HCT116 (cell line): ENCODE measurements around the gene BEX2. TPM values are rescaled to one million over a fixed set of nuclear protein-coding genes. Genes with fewer than 3 reads are reported as not detected.

Source experiments
- ATAC-seq: fragments of 200-7000 bp; cut with Tn5 transposase; 2 replicates; pipeline ENCODE4 v1.9.1; 2020; ENCODE audit warnings: mild to moderate bottlenecking, moderate library complexity
- BruUV-seq: library from RNA; stranded (reverse); fragments of 400-500 nt; replicated peaks from 2 replicates; lab custom pipeline; 2021; lab: Mats Ljungman, UMichigan
- CTCF ChIA-PET: fragments of 300-600 bp; sonication (Branson Sonifier 250); formaldehyde crosslinking; loops from one replicate; lab custom pipeline; 2021; ENCODE audit warnings: antibody characterized with exemption; lab: Charles Lee
- POLR2A ChIA-PET: fragments of 300-600, 350-600 bp; sonication (Branson Sonifier 250); formaldehyde crosslinking; loops from one replicate; lab custom pipeline; 2021; ENCODE audit warnings: antibody characterized with exemption; lab: Charles Lee
- RAD21 ChIA-PET, 2 experiments: fragments of 300-600 bp; sonication (Branson Sonifier 250); formaldehyde crosslinking; loops; one replicate each; lab custom pipeline; 2023; ENCODE audit warnings: low total read pairs in 2 of 2; ENCODE audit not compliant: uncharacterized antibody in 2 of 2, unreplicated experiment in 2 of 2, low non-redundant PET in 1 of 2; lab: Charles Lee
- DNase-seq: peaks from one replicate; pipeline ENCODE4 v3.0.0-alpha.2; 2010; ENCODE audit warnings: low read depth, low spot score
- H2AFZ ChIP-seq: fragments of 200-600 bp; shearing (Covaris generic), sonication (generic); 2 replicates; pipeline ENCODE4 v1.6.1; 2017; ENCODE audit warnings: low read depth, mixed run types, mixed read lengths, antibody characterized with exemption, low read length; ENCODE audit not compliant: poor library complexity, severe bottlenecking
- H3K27ac ChIP-seq: 2 replicates; pipeline ENCODE4 v1.5.1; 2012; ENCODE audit warnings: low read depth, low read length
- H3K27me3 ChIP-seq: fragments of 200-600 bp; sonication (generic); 2 replicates; pipeline ENCODE4 v1.6.1; 2016; ENCODE audit warnings: mixed run types, low read length, mixed read lengths; ENCODE audit not compliant: insufficient read depth
- H3K36me3 ChIP-seq, 2 experiments: fragments of 200-500 bp in 1 of 2; fragments of 200-600 bp in 1 of 2; sonication (Bioruptor generic) in 1 of 2; sonication (generic) in 1 of 2; 2 replicates each; pipeline versions ENCODE4 v1.5.1 to v1.6.1; 2014 to 2016; ENCODE audit warnings: low read length in 2 of 2, inconsistent platforms in 1 of 2, mixed read lengths in 1 of 2, mixed run types in 1 of 2; ENCODE audit not compliant: insufficient read depth in 2 of 2, control insufficient read depth in 1 of 2
- H3K4me1 ChIP-seq, 2 experiments: fragments of 200-600 bp in 1 of 2; sonication (generic) in 1 of 2; 2 replicates each; pipeline versions ENCODE4 v1.5.1 to v1.6.1; 2012 to 2017; ENCODE audit warnings: low read length in 2 of 2, inconsistent platforms in 1 of 2, mild to moderate bottlenecking in 1 of 2, mixed read lengths in 1 of 2, mixed run types in 1 of 2, moderate library complexity in 1 of 2; ENCODE audit not compliant: insufficient read depth in 2 of 2, control insufficient read depth in 1 of 2
- H3K4me2 ChIP-seq: fragments of 200-600 bp; sonication (generic); 2 replicates; pipeline ENCODE4 v1.6.1; 2017; ENCODE audit warnings: mixed run types, low read length, mixed read lengths
- H3K4me3 ChIP-seq, 2 experiments: fragments of 200-600 bp in 1 of 2; sonication (generic) in 1 of 2; replicated peaks in 1 of 2; 2 replicates each; pipeline ENCODE4 v1.5.1; 2011 to 2016; ENCODE audit warnings: low read length in 2 of 2, control low read depth in 1 of 2, low read depth in 1 of 2, mild to moderate bottlenecking in 1 of 2, mixed read lengths in 1 of 2, mixed run types in 1 of 2
- H3K79me2 ChIP-seq: fragments of 200-600 bp; sonication (generic); 2 replicates; pipeline ENCODE4 v1.6.1; 2017; ENCODE audit warnings: mild to moderate bottlenecking, mixed run types, low read length, moderate library complexity, mixed read lengths; ENCODE audit not compliant: insufficient read depth
- H3K9ac ChIP-seq: fragments of 200-600 bp; sonication (generic); 2 replicates; pipeline ENCODE4 v1.6.1; 2016; ENCODE audit warnings: low read length, mixed read lengths
- H3K9me2 ChIP-seq: fragments of 200-600 bp; sonication (generic), shearing (Covaris generic); 2 replicates; pipeline ENCODE4 v1.6.1; 2017; ENCODE audit warnings: mixed run types, mild to moderate bottlenecking, moderate library complexity; ENCODE audit not compliant: insufficient read depth
- H3K9me3 ChIP-seq, 2 experiments: fragments of 200-500 bp in 1 of 2; fragments of 200-600 bp in 1 of 2; sonication (Bioruptor generic) in 1 of 2; sonication (generic) in 1 of 2; 2 replicates each; pipeline ENCODE4 v1.6.1; 2014 to 2017; ENCODE audit warnings: low read length in 2 of 2, mixed read lengths in 2 of 2, inconsistent platforms in 1 of 2, low read depth in 1 of 2, mild to moderate bottlenecking in 1 of 2, mixed run types in 1 of 2, moderate library complexity in 1 of 2; ENCODE audit not compliant: control insufficient read depth in 1 of 2, insufficient read depth in 1 of 2
- H4K20me1 ChIP-seq: fragments of 200-600 bp; sonication (generic), shearing (Covaris generic); 2 replicates; pipeline ENCODE4 v1.6.1; 2017; ENCODE audit warnings: mixed run types, mild to moderate bottlenecking, moderate library complexity; ENCODE audit not compliant: insufficient read depth
- CBX3 ChIP-seq: IDR thresholded peaks from 2 replicates; pipeline ENCODE4 v1.6.1; 2012; ENCODE audit warnings: low read depth
- CEBPB ChIP-seq: IDR thresholded peaks from 2 replicates; pipeline ENCODE4 v1.6.1; 2012; ENCODE audit warnings: low read depth
- EGR1 ChIP-seq: IDR thresholded peaks from 2 replicates; pipeline ENCODE4 v1.6.1; 2012; ENCODE audit warnings: low read depth
- ELF1 ChIP-seq: IDR thresholded peaks from 2 replicates; pipeline ENCODE4 v1.6.1; 2012; ENCODE audit warnings: low read depth, borderline replicate concordance
- EZH2 ChIP-seq: fragments of 200-600 bp; sonication (generic); IDR thresholded peaks from 2 replicates; pipeline ENCODE4 v1.6.1; 2017; ENCODE audit warnings: antibody characterized with exemption, mixed run types
- EZH2phosphoT487 ChIP-seq: fragments of 200-600 bp; IDR thresholded peaks from 2 replicates; pipeline ENCODE4 v1.6.1; 2018; ENCODE audit warnings: antibody characterized with exemption, borderline replicate concordance
- JUND ChIP-seq: IDR thresholded peaks from 2 replicates; pipeline ENCODE4 v1.6.1; 2012
- MAX ChIP-seq: IDR thresholded peaks from 2 replicates; pipeline ENCODE4 v1.6.1; 2012
- POLR2AphosphoS5 ChIP-seq: IDR thresholded peaks from 2 replicates; pipeline ENCODE4 v1.6.1; 2011; ENCODE audit warnings: mild to moderate bottlenecking, low read depth, low read length, moderate library complexity
- SRF ChIP-seq: IDR thresholded peaks from 2 replicates; pipeline ENCODE4 v1.6.1; 2012; ENCODE audit warnings: low read depth
- TCF7L2 ChIP-seq: IDR thresholded peaks from 2 replicates; pipeline ENCODE4 v1.7.0; 2011; ENCODE audit warnings: borderline replicate concordance, inconsistent platforms; ENCODE audit not compliant: insufficient read depth, insufficient read length; ENCODE audit errors: extremely low read depth
- YY1 ChIP-seq: IDR thresholded peaks from 2 replicates; pipeline ENCODE4 v1.6.1; 2011; ENCODE audit warnings: low read length, low read depth, moderate library complexity, mild to moderate bottlenecking; ENCODE audit not compliant: insufficient replicate concordance; ENCODE audit errors: extremely low read depth
- ZBTB33 ChIP-seq: IDR thresholded peaks from 2 replicates; pipeline ENCODE4 v1.6.1; 2011; ENCODE audit warnings: mild to moderate bottlenecking, low read length, moderate library complexity; ENCODE audit not compliant: insufficient replicate concordance; ENCODE audit errors: extremely low read depth
- ZFX ChIP-seq: fragments of 450-650 bp; IDR thresholded peaks from 2 replicates; pipeline ENCODE4 v1.6.1; 2017
- ZNF274 ChIP-seq: fragments of 200-500 bp; sonication (Bioruptor generic); IDR thresholded peaks from 2 replicates; pipeline ENCODE4 v1.6.1; 2014; ENCODE audit warnings: mild to moderate bottlenecking, low read depth, low read length, inconsistent platforms
- intact Hi-C: fragments of 100-400 bp; cut with micrococcal nuclease; formaldehyde crosslinking; loops from 2 replicates; pipeline ENCODE4 v1.10.0; 2022
- total RNA-seq: library from RNA; stranded (reverse); gene quantifications from one replicate; pipeline ENCODE4 v1.2.1, GENCODE V29; 2021; ENCODE audit not compliant: unreplicated experiment
- TF ChIP-seq, protein P1 (sequence below): IDR thresholded peaks from 2 replicates; pipeline ENCODE4 v1.6.1; 2012; ENCODE audit warnings: low read depth
- TF ChIP-seq, protein P2 (sequence below), 3 experiments: fragments of 200-600 bp in 1 of 3; sonication (generic) in 1 of 3; IDR thresholded peaks in 2 of 3; conservative IDR thresholded peaks in 1 of 3; 2 replicates each; pipeline ENCODE4 v1.5.1; 2012 to 2017; ENCODE audit warnings: low read depth in 2 of 3, low read length in 2 of 3, antibody characterized with exemption in 1 of 3, borderline replicate concordance in 1 of 3, control low read depth in 1 of 3, mild to moderate bottlenecking in 1 of 3, mixed read lengths in 1 of 3, mixed run types in 1 of 3, moderate library complexity in 1 of 3; ENCODE audit not compliant: insufficient read depth in 1 of 3

Gene BEX2
- total RNA-seq, 1 experiment from 2014 or later: 35.7 TPM

- no TSS peak for BruUV-seq
- Histone ChIP-seq H3K36me3 (no peaks in the 10 kb centered on the region), H3K27me3 (no peaks in the 10 kb centered on the region), H3K4me3 (no peak overlapping the region), H4K20me1 (no peaks in the 10 kb centered on the region), H3K79me2 (no peaks in the 10 kb centered on the region), H3K4me1 (no peaks in the 10 kb centered on the region), H3K9ac (no peak overlapping the region), H2AFZ (no peak overlapping the region), H3K27ac (no peak overlapping the region), H3K9me3 (no peaks in the 10 kb centered on the region), H3K4me2 (no peak overlapping the region), H3K9me2 (no peaks in the 10 kb centered on the region)
- TF ChIP-seq ZFX: no peak
- no peak for TF ChIP-seq CBX3
- TF ChIP-seq MAX: no peak
- TF ChIP-seq ZNF274: no peak
- TF ChIP-seq YY1: no peak
- TF ChIP-seq CEBPB: no peak
- TF ChIP-seq EZH2: no peak
- no peak for TF ChIP-seq POLR2AphosphoS5
- TF ChIP-seq, protein P1, sequence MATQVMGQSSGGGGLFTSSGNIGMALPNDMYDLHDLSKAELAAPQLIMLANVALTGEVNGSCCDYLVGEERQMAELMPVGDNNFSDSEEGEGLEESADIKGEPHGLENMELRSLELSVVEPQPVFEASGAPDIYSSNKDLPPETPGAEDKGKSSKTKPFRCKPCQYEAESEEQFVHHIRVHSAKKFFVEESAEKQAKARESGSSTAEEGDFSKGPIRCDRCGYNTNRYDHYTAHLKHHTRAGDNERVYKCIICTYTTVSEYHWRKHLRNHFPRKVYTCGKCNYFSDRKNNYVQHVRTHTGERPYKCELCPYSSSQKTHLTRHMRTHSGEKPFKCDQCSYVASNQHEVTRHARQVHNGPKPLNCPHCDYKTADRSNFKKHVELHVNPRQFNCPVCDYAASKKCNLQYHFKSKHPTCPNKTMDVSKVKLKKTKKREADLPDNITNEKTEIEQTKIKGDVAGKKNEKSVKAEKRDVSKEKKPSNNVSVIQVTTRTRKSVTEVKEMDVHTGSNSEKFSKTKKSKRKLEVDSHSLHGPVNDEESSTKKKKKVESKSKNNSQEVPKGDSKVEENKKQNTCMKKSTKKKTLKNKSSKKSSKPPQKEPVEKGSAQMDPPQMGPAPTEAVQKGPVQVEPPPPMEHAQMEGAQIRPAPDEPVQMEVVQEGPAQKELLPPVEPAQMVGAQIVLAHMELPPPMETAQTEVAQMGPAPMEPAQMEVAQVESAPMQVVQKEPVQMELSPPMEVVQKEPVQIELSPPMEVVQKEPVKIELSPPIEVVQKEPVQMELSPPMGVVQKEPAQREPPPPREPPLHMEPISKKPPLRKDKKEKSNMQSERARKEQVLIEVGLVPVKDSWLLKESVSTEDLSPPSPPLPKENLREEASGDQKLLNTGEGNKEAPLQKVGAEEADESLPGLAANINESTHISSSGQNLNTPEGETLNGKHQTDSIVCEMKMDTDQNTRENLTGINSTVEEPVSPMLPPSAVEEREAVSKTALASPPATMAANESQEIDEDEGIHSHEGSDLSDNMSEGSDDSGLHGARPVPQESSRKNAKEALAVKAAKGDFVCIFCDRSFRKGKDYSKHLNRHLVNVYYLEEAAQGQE: no peak
- TF ChIP-seq TCF7L2: no peak
- TF ChIP-seq ZBTB33: no peak
- no peak for TF ChIP-seq SRF
- no peak for TF ChIP-seq EGR1
- no peak for TF ChIP-seq JUND
- TF ChIP-seq, protein P2, sequence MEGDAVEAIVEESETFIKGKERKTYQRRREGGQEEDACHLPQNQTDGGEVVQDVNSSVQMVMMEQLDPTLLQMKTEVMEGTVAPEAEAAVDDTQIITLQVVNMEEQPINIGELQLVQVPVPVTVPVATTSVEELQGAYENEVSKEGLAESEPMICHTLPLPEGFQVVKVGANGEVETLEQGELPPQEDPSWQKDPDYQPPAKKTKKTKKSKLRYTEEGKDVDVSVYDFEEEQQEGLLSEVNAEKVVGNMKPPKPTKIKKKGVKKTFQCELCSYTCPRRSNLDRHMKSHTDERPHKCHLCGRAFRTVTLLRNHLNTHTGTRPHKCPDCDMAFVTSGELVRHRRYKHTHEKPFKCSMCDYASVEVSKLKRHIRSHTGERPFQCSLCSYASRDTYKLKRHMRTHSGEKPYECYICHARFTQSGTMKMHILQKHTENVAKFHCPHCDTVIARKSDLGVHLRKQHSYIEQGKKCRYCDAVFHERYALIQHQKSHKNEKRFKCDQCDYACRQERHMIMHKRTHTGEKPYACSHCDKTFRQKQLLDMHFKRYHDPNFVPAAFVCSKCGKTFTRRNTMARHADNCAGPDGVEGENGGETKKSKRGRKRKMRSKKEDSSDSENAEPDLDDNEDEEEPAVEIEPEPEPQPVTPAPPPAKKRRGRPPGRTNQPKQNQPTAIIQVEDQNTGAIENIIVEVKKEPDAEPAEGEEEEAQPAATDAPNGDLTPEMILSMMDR (IDR thresholded peaks at IDR 0.05 in 2 of 3, conservative IDR thresholded peaks at IDR 0.05 in 1 of 3; ENCODE audit: borderline replicate concordance in 1 of 3, insufficient read depth in 1 of 3, low read depth in 2 of 3, low read length in 2 of 3): no peak
- no peak for TF ChIP-seq EZH2phosphoT487
- TF ChIP-seq ELF1: no peak
- CTCF ChIA-PET: interaction anchor here (1.0 kb wide), 1 partner anchor 116 kb away, joined by 3 read pairs; no protein-coding TSS in a partner anchor
- RAD21 ChIA-PET: no interaction called here
- DNase-seq: no peak
- POLR2A ChIA-PET: no interaction called here
- intact Hi-C loops: no loop called here
- no peak for ATAC-seq
Observed at GRCh38 chrX:103347682-103348397, 37.0 kb upstream of the BEX2 start.
